A549 (cell line): ENCODE data around the gene RFLNA.

ENCODE experiments used
- POLR2A ChIP-seq: IDR thresholded peaks from 2 replicates; pipeline ENCODE4 v1.6.1; 2012; ENCODE audit warnings: mild to moderate bottlenecking, low read length
- REST ChIP-seq: fragments of 200-600 bp; sonication (generic); IDR thresholded peaks from 2 replicates; pipeline ENCODE4 v1.6.1; 2016; ENCODE audit warnings: antibody characterized with exemption, mild to moderate bottlenecking, moderate library complexity

- TF ChIP-seq REST (no peak), POLR2A (no peak)
These were observed 52.4 kb downstream of the RFLNA start for GRCh38 chr12:124347335-124347734.
